ENCODE data around the gene DIP2C. TPM values are rescaled to one million over a fixed set of nuclear protein-coding genes. Genes with fewer than 3 reads are reported as not detected.

DIP2C gene
- total RNA-seq, 4 donors from 2014 or later: 13.4 to 32.0 (median 18.4) TPM

GRCh38 chr10:326894-327635, 362.4 kb downstream of the DIP2C start:
- no peak for DNase-seq
- intact Hi-C loops (cut with DNase I; ENCODE audit: low total_unique reads): no loop called here

DNA sequence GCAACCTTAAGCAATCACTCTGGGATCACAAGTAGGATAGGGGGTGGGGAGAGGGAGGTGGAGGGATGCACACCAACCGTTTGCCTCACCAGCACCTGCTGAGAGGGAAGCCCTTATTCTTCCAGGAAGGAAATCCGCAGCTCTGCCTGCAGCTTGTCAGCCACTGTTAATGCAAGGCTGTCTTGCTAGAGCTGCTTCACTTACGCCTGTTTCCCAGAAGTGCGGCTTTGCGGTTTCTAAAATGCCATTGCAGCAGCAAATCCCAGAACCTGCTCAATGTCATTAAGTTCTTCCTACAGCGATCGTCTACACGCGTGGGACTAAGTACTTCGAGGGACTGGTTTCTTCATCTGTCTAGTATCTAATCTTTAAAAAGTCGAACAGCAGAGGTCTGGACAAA, 363.1 kb downstream of the DIP2C start:
- peaks cover 0 to 19% (median 7%) of the 10 kb centered on the region in 4 donors for H3K4me1 ChIP-seq
- TF ChIP-seq EP300 (IDR thresholded peaks at IDR 0.05; ENCODE audit: low read depth) (no peak), POLR2A (IDR thresholded peaks at IDR 0.05) (no peak), POLR2AphosphoS5 (IDR thresholded peaks at IDR 0.05) (peak in 2 of 3 donors; percentile 28 to 54)
- TF ChIP-seq, protein P1, sequence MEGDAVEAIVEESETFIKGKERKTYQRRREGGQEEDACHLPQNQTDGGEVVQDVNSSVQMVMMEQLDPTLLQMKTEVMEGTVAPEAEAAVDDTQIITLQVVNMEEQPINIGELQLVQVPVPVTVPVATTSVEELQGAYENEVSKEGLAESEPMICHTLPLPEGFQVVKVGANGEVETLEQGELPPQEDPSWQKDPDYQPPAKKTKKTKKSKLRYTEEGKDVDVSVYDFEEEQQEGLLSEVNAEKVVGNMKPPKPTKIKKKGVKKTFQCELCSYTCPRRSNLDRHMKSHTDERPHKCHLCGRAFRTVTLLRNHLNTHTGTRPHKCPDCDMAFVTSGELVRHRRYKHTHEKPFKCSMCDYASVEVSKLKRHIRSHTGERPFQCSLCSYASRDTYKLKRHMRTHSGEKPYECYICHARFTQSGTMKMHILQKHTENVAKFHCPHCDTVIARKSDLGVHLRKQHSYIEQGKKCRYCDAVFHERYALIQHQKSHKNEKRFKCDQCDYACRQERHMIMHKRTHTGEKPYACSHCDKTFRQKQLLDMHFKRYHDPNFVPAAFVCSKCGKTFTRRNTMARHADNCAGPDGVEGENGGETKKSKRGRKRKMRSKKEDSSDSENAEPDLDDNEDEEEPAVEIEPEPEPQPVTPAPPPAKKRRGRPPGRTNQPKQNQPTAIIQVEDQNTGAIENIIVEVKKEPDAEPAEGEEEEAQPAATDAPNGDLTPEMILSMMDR (IDR thresholded peaks at IDR 0.05): no peak
- peaks cover 0 to 6% (median 0%) of the 10 kb centered on the region in 4 donors for H3K36me3 ChIP-seq
- no peak overlapping the region for H3K4me3 ChIP-seq
- in situ Hi-C loops (cut with MboI; ENCODE audit: low pct_ligation_motif_present in 1 of 4, low pct_unique_long_range_greater_than_20kb in 1 of 4, low sequenced_read_pairs in 3 of 4) (no loop called here), intact Hi-C loops (cut with DNase I; ENCODE audit: low total_unique reads) (no loop called here)
- WGBS, 2 donors (ENCODE audit: low coverage in 1 of 2): 63 to 81% methylated on average over 3 to 11 of the region's 11 CpGs
- no peak for DNase-seq
- H3K27me3 ChIP-seq: no peaks in the 10 kb centered on the region
- H3K9me3 ChIP-seq: no peaks in the 10 kb centered on the region
- H3K27ac ChIP-seq: no peak overlapping the region

More at GRCh38 chr10:326894-327635, 362.4 kb downstream of the DIP2C start:
- no peak for TF ChIP-seq EP300 (IDR thresholded peaks at IDR 0.05; ENCODE audit: low read depth)
- Histone ChIP-seq H3K27me3 (no peaks in the 10 kb centered on the region), H3K27ac (no peak overlapping the region), H3K4me3 (no peak overlapping the region), H3K36me3 (peaks cover 0 to 6% (median 0%) of the 10 kb centered on the region in 4 donors), H3K9me3 (no peaks in the 10 kb centered on the region), H3K4me1 (peaks cover 0 to 19% (median 7%) of the 10 kb centered on the region in 4 donors)
- WGBS, 2 donors (ENCODE audit: low coverage in 1 of 2): 88 to 92% methylated on average over 6 to 29 of the region's 29 CpGs
- in situ Hi-C loops (cut with MboI; ENCODE audit: low pct_ligation_motif_present in 1 of 4, low pct_unique_long_range_greater_than_20kb in 1 of 4, low sequenced_read_pairs in 3 of 4): no loop called here

DNA sequence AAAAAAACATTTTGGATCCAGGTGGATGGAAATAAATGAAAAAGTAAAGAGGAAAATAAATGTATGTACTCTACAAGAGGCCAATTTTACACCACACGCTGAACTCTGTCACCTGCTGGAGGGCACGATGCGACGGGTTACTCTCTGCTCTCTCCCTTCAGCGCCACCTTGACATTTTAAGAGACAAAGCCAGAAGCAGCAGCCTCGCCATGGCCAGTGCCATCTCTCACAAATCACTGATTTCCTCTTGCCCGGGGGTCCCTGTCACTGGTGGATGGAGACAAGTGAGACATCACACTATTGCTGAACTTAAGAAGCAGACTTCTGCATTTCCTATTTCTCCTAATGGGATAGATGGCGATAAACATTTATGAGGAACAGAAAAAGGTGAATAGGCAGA, 364.2 kb downstream of the DIP2C start:
- H3K4me3 ChIP-seq: no peak overlapping the region

DNA sequence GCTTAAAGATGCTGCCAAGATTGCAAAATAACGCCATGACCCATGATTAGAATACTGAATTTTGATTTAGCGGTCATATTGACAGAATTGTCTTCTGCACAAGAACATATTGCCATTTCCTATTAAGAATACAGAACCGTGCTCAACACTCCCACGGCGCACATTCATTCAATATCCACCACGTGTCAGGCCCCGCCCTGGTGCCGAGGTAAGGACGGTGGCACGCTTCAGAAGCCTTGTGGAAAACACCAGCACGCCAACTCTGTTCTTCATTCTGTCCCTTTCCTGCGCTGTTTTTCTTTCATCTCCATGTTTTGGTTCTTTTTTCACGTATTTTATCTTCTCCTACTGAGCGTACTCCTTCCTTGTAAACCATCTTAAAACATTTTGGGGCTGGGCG, 364.9 kb downstream of the DIP2C start:
- intact Hi-C loops (cut with DNase I; ENCODE audit: low total_unique reads): no loop called here
- WGBS, 2 donors (ENCODE audit: low coverage in 1 of 2): 89 to 95% methylated on average over 3 to 15 of the region's 15 CpGs
- peaks cover 0 to 6% (median 0%) of the 10 kb centered on the region in 4 donors for H3K36me3 ChIP-seq
- H3K9me3 ChIP-seq: no peaks in the 10 kb centered on the region
- no peak overlapping the region for H3K4me3 ChIP-seq
- in situ Hi-C loops (cut with MboI; ENCODE audit: low pct_ligation_motif_present in 1 of 4, low pct_unique_long_range_greater_than_20kb in 1 of 4, low sequenced_read_pairs in 3 of 4): no loop called here
- H3K27me3 ChIP-seq: no peaks in the 10 kb centered on the region
- peak overlapping the region in 2 of 4 donors; percentile 27 to 55 for H3K27ac ChIP-seq
- TF ChIP-seq POLR2AphosphoS5 (IDR thresholded peaks at IDR 0.05): no peak
- no peak for TF ChIP-seq POLR2A (IDR thresholded peaks at IDR 0.05)
- TF ChIP-seq EP300 (IDR thresholded peaks at IDR 0.05; ENCODE audit: low read depth): no peak
- TF ChIP-seq, protein P1 (IDR thresholded peaks at IDR 0.05): no peak
- DNase-seq: no peak
- H3K4me1 ChIP-seq: peaks cover 0 to 15% (median 5%) of the 10 kb centered on the region in 4 donors

More for the DNA sequence above, 364.2 kb downstream of the DIP2C start:
- Histone ChIP-seq H3K36me3 (peaks cover 0 to 6% (median 0%) of the 10 kb centered on the region in 4 donors), H3K9me3 (no peaks in the 10 kb centered on the region), H3K27ac (no peak overlapping the region), H3K27me3 (no peaks in the 10 kb centered on the region), H3K4me1 (peaks cover 0 to 19% (median 7%) of the 10 kb centered on the region in 4 donors)
- no peak for TF ChIP-seq POLR2AphosphoS5 (IDR thresholded peaks at IDR 0.05)
- TF ChIP-seq POLR2A (IDR thresholded peaks at IDR 0.05): no peak
- TF ChIP-seq EP300 (IDR thresholded peaks at IDR 0.05; ENCODE audit: low read depth): no peak
- TF ChIP-seq, protein P1 (IDR thresholded peaks at IDR 0.05): no peak
- intact Hi-C loops (cut with DNase I; ENCODE audit: low total_unique reads) (no loop called here), in situ Hi-C loops (cut with MboI; ENCODE audit: low pct_ligation_motif_present in 1 of 4, low pct_unique_long_range_greater_than_20kb in 1 of 4, low sequenced_read_pairs in 3 of 4) (no loop called here)
- 82 to 83% methylated on average over 7 to 8 of the region's 8 CpGs for WGBS, 2 donors (ENCODE audit: low coverage in 1 of 2)
- DNase-seq: no peak

Data from transverse colon (tissue), 4 donors.